Neural cell (in vitro differentiated cells): ENCODE data around the gene RNF157. TPM values are rescaled to one million over a fixed set of nuclear protein-coding genes. Genes with fewer than 3 reads are reported as not detected.

ENCODE experiments used
- H2AFZ ChIP-seq: fragments of 200-600, 300-800 bp; sonication (generic), shearing (Covaris generic); 2 replicates; pipeline ENCODE4 v1.6.0; 2014; ENCODE audit warnings: low read depth, mild to moderate bottlenecking, antibody characterized with exemption, low read length, moderate library complexity
- H3F3A ChIP-seq: fragments of 200-600 bp; shearing (Covaris generic); 2 replicates; pipeline ENCODE4 v1.6.1; 2016; ENCODE audit warnings: mild to moderate bottlenecking, moderate library complexity, mixed read lengths, antibody characterized with exemption, low read length; ENCODE audit not compliant: insufficient read depth, poor library complexity, severe bottlenecking
- H3K27ac ChIP-seq: fragments of 200-600, 300-800 bp; sonication (generic), shearing (Covaris generic); 2 replicates; pipeline ENCODE4 v1.5.1; 2014; ENCODE audit warnings: mild to moderate bottlenecking, low read length, moderate library complexity
- H3K27me3 ChIP-seq: fragments of 300-800, 200-600 bp; sonication (generic), shearing (Covaris generic); 2 replicates; pipeline ENCODE4 v1.6.0; 2014; ENCODE audit warnings: mild to moderate bottlenecking, low read depth, low read length, moderate library complexity; ENCODE audit not compliant: insufficient read depth
- H3K36me3 ChIP-seq: fragments of 300-800, 200-600 bp; sonication (generic), shearing (Covaris generic); 2 replicates; pipeline ENCODE4 v1.5.1; 2014; ENCODE audit warnings: mild to moderate bottlenecking, antibody characterized with exemption, low read length, moderate library complexity; ENCODE audit not compliant: insufficient read depth
- H3K4me2 ChIP-seq: fragments of 300-800, 200-600 bp; sonication (generic), shearing (Covaris generic); 2 replicates; pipeline ENCODE4 v1.6.0; 2014; ENCODE audit warnings: mild to moderate bottlenecking, low read length
- H3K4me3 ChIP-seq: fragments of 300-800, 200-600 bp; sonication (generic), shearing (Covaris generic); 2 replicates; pipeline ENCODE4 v1.5.1; 2014; ENCODE audit warnings: mild to moderate bottlenecking, low read length, moderate library complexity
- H3K79me2 ChIP-seq: fragments of 200-600 bp; shearing (Covaris generic); replicated peaks from 2 replicates; pipeline ENCODE4 v1.6.0; 2014; ENCODE audit warnings: mild to moderate bottlenecking, low read length, moderate library complexity; ENCODE audit not compliant: insufficient read depth
- H3K9ac ChIP-seq: fragments of 300-800, 200-600 bp; sonication (generic), shearing (Covaris generic); 2 replicates; pipeline ENCODE4 v1.6.1; 2016; ENCODE audit warnings: mild to moderate bottlenecking, low read length, mixed read lengths
- H3K9me2 ChIP-seq: fragments of 200-600 bp; shearing (Covaris generic); 2 replicates; pipeline ENCODE4 v1.6.1; 2016; ENCODE audit warnings: mild to moderate bottlenecking, low read length, mixed read lengths; ENCODE audit not compliant: insufficient read depth
- H3K9me3 ChIP-seq: fragments of 200-600, 300-800 bp; sonication (generic), shearing (Covaris generic); 2 replicates; pipeline ENCODE4 v1.6.1; 2016; ENCODE audit warnings: mild to moderate bottlenecking, mixed run types, low read length, moderate library complexity, mixed read lengths
- H4K20me1 ChIP-seq: fragments of 200-600 bp; shearing (Covaris generic); 2 replicates; pipeline ENCODE4 v1.6.1; 2016; ENCODE audit warnings: mild to moderate bottlenecking, mixed run types; ENCODE audit not compliant: insufficient read depth
- EP300 ChIP-seq: fragments of 450-650 bp; conservative IDR thresholded peaks from 2 replicates; pipeline ENCODE4 v1.6.1; 2014; ENCODE audit warnings: antibody characterized with exemption, mild to moderate bottlenecking, moderate library complexity; ENCODE audit not compliant: poor library complexity, severe bottlenecking
- EZH2 ChIP-seq: fragments of 200-600, 300-800 bp; shearing (Covaris generic), sonication (generic); IDR thresholded peaks from 2 replicates; pipeline ENCODE4 v1.6.1; 2014; ENCODE audit warnings: antibody characterized with exemption, low read length, borderline replicate concordance, mild to moderate bottlenecking; ENCODE audit not compliant: insufficient read depth, poor library complexity, severe bottlenecking
- MXI1 ChIP-seq: fragments of 450-650 bp; conservative IDR thresholded peaks from 2 replicates; pipeline ENCODE4 v1.6.1; 2014; ENCODE audit warnings: antibody characterized with exemption, mild to moderate bottlenecking; ENCODE audit not compliant: poor library complexity, severe bottlenecking
- POLR2AphosphoS5 ChIP-seq: IDR thresholded peaks from 2 replicates; pipeline ENCODE4 v1.6.1; 2012
- RAD21 ChIP-seq: fragments of 450-650 bp; conservative IDR thresholded peaks from 2 replicates; pipeline ENCODE4 v1.6.1; 2014; ENCODE audit warnings: antibody characterized with exemption, mild to moderate bottlenecking, moderate library complexity
- SMC3 ChIP-seq: fragments of 450-650 bp; conservative IDR thresholded peaks from 2 replicates; pipeline ENCODE4 v1.6.1; 2014; ENCODE audit warnings: antibody characterized with exemption, mild to moderate bottlenecking, moderate library complexity; ENCODE audit not compliant: poor library complexity
- TAF1 ChIP-seq: IDR thresholded peaks from 2 replicates; pipeline ENCODE4 v1.6.1; 2012; ENCODE audit warnings: low read depth
- polyA plus RNA-seq: library from polyadenylated mRNA; depleted of rRNA; stranded (reverse); fragments of >200 nt; gene quantifications from 2 replicates; pipeline ENCODE4 v1.2.3, GENCODE V29; 2014
- TF ChIP-seq, protein P1 (sequence below): fragments of 450-650 bp; IDR thresholded peaks from 2 replicates; pipeline ENCODE4 v1.5.1; 2014; ENCODE audit warnings: antibody characterized with exemption, mild to moderate bottlenecking, moderate library complexity; ENCODE audit not compliant: poor library complexity, severe bottlenecking
- TF ChIP-seq, protein P2 (sequence below): IDR thresholded peaks from 2 replicates; pipeline ENCODE4 v1.6.1; 2012; ENCODE audit warnings: borderline replicate concordance

The RNF157 gene
- polyA plus RNA-seq, 1 donor from 2014 or later = 15.9 TPM

DNA sequence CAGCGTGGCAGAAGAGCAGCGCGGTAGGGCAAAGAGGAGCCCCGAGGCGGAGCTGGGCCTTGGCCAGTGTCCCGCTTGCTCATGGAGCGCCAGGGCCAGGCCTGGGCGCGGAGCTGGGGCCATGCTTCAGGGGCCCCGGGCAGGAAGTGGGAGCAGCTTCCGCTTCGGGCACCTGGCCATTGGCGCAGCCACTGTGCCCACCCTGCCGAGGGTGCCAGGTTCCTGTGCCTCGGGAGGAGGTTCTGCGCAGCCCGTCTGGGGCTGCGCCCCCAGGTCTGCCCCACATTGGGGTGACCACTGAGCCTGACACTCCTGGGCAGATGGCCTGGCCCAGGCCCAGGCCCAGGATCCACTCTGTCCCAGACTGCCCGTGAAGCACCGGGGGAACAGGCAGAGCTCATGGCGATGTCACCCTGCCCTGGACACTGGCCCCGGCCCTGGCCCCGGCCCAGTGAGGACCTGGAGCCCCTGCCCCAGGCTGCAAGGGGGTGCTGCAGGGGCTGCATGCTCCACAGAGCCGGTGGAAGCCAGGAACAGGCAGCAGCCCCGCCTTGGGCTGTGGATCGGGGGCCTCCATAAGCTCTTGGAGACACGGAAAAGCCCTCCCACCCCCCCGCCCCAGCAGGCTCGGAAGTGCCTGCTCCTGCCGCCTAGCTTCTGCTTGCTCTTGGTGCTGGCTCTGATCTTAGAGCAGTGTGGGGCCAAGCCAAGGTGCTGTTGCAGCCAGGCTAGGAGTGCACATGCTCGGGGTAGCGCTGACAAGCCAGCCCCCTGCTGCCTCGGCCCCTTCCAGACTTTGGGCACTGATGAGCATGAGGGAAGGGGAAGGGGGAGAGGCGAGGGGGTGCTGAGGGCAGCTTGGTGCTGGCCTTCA is 63.4 kb downstream of the RNF157 start:
- no peaks in the 10 kb centered on the region for H4K20me1 ChIP-seq
- H3K9me3 ChIP-seq = no peaks in the 10 kb centered on the region
- no peak overlapping the region for H3K4me3 ChIP-seq
- no peaks in the 10 kb centered on the region for H3K79me2 ChIP-seq
- H3K27me3 ChIP-seq = no peaks in the 10 kb centered on the region
- H3K9ac ChIP-seq = no peak overlapping the region
- H2AFZ ChIP-seq = no peak overlapping the region
- no peak overlapping the region for H3K27ac ChIP-seq
- TF ChIP-seq, protein P1, sequence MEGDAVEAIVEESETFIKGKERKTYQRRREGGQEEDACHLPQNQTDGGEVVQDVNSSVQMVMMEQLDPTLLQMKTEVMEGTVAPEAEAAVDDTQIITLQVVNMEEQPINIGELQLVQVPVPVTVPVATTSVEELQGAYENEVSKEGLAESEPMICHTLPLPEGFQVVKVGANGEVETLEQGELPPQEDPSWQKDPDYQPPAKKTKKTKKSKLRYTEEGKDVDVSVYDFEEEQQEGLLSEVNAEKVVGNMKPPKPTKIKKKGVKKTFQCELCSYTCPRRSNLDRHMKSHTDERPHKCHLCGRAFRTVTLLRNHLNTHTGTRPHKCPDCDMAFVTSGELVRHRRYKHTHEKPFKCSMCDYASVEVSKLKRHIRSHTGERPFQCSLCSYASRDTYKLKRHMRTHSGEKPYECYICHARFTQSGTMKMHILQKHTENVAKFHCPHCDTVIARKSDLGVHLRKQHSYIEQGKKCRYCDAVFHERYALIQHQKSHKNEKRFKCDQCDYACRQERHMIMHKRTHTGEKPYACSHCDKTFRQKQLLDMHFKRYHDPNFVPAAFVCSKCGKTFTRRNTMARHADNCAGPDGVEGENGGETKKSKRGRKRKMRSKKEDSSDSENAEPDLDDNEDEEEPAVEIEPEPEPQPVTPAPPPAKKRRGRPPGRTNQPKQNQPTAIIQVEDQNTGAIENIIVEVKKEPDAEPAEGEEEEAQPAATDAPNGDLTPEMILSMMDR = no peak
- TF ChIP-seq MXI1 = no peak
- TF ChIP-seq EP300 = no peak
- no peak for TF ChIP-seq EZH2
- TF ChIP-seq POLR2AphosphoS5 = no peak
- H3F3A ChIP-seq = no peaks in the 10 kb centered on the region
- H3K36me3 ChIP-seq = no peaks in the 10 kb centered on the region
- no peaks in the 10 kb centered on the region for H3K9me2 ChIP-seq
- no peak overlapping the region for H3K4me2 ChIP-seq

DNA sequence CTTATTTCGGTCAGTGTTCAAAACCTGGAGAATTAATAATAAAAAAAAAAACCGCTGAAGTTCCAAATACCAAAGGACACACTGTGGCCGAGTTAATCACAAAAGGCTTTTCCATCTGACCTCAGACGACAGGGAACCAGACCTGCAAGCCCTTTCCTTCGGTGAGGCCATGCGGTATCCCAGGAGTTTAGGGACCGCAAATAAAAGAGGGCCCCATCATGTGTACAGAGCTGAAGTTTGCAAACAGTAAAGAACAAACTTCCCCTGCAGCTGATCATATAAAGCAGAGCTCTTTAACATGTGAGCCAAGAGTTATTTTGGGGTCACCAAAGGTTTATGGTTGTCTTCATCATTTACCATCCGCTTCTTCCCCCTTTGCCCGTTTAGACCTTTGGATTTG is 66.3 kb downstream of the RNF157 start:
- Histone ChIP-seq H3K9ac (no peak overlapping the region), H3K27ac (no peak overlapping the region), H3K9me2 (no peaks in the 10 kb centered on the region), H3K79me2 (no peaks in the 10 kb centered on the region), H3K4me2 (no peak overlapping the region), H3K4me3 (no peak overlapping the region), H3K27me3 (no peaks in the 10 kb centered on the region), H2AFZ (no peak overlapping the region), H3K36me3 (no peaks in the 10 kb centered on the region), H3K9me3 (no peaks in the 10 kb centered on the region), H4K20me1 (no peaks in the 10 kb centered on the region), H3F3A (no peaks in the 10 kb centered on the region)
- TF ChIP-seq EP300 (no peak), POLR2AphosphoS5 (no peak), TAF1 (no peak), MXI1 (no peak), RAD21 (no peak), SMC3 (no peak), EZH2 (no peak)
- TF ChIP-seq, protein P1 = no peak
- TF ChIP-seq, protein P2, sequence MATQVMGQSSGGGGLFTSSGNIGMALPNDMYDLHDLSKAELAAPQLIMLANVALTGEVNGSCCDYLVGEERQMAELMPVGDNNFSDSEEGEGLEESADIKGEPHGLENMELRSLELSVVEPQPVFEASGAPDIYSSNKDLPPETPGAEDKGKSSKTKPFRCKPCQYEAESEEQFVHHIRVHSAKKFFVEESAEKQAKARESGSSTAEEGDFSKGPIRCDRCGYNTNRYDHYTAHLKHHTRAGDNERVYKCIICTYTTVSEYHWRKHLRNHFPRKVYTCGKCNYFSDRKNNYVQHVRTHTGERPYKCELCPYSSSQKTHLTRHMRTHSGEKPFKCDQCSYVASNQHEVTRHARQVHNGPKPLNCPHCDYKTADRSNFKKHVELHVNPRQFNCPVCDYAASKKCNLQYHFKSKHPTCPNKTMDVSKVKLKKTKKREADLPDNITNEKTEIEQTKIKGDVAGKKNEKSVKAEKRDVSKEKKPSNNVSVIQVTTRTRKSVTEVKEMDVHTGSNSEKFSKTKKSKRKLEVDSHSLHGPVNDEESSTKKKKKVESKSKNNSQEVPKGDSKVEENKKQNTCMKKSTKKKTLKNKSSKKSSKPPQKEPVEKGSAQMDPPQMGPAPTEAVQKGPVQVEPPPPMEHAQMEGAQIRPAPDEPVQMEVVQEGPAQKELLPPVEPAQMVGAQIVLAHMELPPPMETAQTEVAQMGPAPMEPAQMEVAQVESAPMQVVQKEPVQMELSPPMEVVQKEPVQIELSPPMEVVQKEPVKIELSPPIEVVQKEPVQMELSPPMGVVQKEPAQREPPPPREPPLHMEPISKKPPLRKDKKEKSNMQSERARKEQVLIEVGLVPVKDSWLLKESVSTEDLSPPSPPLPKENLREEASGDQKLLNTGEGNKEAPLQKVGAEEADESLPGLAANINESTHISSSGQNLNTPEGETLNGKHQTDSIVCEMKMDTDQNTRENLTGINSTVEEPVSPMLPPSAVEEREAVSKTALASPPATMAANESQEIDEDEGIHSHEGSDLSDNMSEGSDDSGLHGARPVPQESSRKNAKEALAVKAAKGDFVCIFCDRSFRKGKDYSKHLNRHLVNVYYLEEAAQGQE = no peak
